ENCODE data around the gene SEMA5A.

The SEMA5A gene

GRCh38 chr5:9515436-9515835 lies 30.4 kb downstream of the SEMA5A start:
- DNase-seq (ENCODE audit: low read depth) = no peak

DNA sequence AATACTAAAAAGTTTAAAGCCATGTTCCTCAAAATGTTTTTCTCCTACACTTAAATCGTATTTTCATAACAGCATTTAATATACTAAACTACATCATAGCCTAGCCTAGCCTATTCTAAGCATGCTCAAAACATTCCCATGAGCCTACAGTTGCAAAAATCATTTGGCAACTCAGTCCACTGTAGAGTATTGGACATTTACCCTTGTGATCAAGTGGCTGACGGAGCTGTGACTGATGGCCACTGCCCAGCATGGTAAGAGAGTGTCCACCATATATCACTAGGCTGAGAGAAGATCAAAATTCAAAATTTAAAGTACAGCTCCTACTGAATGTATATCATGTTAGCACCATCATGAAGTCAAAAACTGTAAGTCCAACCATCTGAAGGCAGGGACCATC lies 30.9 kb downstream of the SEMA5A start:
- DNase-seq (ENCODE audit: low read depth) = no peak

GRCh38 chr5:9513827-9514226 lies 32.0 kb downstream of the SEMA5A start:
- no peak for DNase-seq (ENCODE audit: low read depth)

DNA sequence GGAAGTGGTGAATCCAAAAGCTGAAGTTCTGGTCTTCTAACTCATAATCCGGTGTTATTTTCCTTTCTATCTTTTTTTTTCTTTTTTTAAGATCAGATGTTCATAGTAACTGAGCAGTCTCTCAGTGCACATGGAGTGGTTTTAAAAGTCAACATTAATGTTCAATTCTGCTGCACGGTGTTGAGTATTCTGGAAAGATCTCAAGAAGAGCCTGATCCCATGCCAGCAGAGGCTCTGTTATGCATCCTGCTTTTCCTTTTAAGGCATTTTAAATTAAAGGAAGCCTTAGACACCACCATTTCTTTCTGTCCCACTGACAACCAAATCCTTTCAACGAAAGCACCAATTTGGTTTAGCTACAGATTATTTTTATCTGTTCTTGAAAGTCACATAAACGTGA lies 33.4 kb downstream of the SEMA5A start:
- DNase-seq (ENCODE audit: low read depth) = no peak

DNA sequence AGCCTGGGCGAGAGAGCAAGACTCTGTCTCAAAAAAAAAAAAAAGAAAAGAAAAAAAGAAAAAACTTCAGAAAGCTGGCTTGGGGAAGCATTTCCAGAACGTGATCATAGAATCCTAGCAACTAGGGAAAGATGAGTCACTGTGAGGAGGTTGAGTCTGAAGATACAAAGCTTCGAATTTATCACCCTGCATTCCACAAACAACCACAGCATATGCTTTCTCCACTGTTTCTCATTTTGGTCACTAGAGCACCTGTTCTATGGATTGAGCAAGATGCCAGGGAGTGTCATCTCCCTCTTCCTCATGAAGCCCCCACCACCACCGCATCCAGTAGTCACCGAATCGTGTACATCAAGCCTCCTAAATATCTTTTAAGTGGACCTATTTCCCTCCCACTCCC lies 37.9 kb downstream of the SEMA5A start:
- DNase-seq (ENCODE audit: low read depth) = no peak

GRCh38 chr5:9505225-9505624 lies 40.6 kb downstream of the SEMA5A start:
- no peak for DNase-seq (ENCODE audit: low read depth)

DNA sequence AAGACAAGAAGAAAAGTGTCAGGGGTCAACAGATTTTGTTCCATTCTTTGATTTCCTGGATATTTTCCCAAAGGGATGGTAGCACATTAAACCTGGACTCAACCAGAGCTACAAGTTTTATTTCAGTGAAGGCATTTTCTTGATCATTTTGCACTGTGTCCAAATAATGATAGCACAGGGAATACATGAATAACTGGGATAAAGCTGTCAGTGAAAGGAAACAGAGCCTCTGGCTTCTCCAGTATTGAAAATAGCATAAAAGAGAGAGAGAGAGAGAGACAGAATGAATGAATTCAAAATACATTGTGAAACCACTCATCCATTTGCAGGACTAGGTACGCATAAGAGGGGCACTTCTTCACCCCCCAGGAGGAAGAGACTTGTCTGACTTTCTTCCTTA lies 43.0 kb downstream of the SEMA5A start:
- DNase-seq (ENCODE audit: low read depth) = no peak

DNA sequence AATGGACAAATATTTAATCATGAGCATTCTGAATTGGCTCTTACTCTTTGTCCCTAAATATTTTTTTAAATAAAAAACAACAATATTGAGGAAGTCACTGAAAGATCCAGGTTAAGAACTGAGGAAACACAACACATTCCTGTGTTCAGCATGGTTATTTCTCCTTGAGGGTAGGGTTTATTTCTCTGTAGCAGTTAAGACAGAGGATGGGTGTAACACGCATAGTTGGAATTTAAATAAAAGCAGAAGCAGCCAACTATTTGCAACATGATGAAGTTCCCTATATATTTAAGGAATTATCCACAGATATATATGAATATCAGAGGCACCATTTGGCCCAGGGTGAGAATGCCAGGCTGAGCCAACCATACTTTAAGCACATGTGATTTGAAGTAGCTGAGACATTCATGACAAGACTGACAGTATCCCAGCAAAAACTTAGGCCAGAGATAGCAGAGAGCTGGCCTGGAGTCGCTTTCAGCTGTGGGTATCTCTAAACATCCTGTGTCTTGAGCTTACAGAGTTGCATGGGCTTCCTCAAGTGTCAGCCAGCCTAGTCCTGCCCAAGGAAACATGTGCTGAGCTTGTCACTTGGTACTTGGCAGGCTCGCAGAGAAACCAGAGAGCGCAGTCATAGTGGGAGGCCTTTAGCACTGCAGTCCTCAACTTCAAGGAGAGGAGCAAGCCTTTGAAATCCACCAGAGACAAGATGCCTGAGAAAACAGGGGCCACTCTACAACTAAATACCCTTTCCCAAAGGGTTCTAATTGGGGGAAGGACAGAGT lies 43.6 kb downstream of the SEMA5A start:
- no peak for DNase-seq (ENCODE audit: low read depth)

- DNase-seq (ENCODE audit: low read depth) = no peak
These were observed 45.2 kb downstream of the SEMA5A start for GRCh38 chr5:9500625-9501024.

DNA sequence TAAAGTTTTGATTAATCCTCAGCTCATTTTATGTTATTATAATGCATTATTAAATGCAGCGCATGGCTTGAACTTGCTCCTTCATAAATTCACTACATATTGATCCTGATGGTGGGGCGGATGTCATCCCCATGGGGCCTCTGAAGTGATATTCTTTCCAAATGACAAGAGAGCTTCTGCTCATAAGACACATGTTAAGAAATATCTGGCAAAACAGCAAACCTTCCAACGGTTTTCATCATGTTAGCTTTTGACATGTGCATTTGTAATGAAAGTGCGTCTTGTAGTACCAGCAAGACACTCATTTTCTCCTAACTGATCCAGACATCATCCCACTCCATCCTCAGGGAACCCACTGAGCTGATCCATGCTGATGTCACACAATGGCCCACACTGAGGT lies 45.7 kb downstream of the SEMA5A start:
- no peak for DNase-seq (ENCODE audit: low read depth)

GRCh38 chr5:9499498-9499876 lies 46.4 kb downstream of the SEMA5A start:
- DNase-seq (ENCODE audit: low read depth) = no peak

- DNase-seq (ENCODE audit: low read depth) = no peak
These were observed 47.1 kb downstream of the SEMA5A start for GRCh38 chr5:9498541-9499497.

DNA sequence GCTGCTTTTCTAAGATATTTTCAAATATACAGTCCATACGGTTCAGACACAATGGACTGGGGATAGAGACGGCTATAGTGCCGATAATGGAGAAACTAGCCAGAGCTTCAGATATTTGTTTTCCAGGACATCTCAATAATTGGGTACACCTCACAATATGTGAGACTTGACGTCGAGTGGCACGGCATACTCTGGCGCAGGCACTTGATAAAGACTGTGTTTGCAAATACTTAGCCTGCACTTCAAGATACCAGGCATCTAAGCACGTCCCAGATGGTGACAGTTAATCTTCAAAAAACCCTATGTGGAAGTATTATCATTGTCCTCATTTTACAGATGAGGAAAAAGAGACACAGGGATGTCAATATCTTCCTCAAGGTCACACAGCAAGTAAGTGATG lies 48.5 kb downstream of the SEMA5A start:
- no peak for DNase-seq (ENCODE audit: low read depth)

GRCh38 chr5:9496801-9497200 lies 49.1 kb downstream of the SEMA5A start:
- DNase-seq (ENCODE audit: low read depth) = no peak

DNA sequence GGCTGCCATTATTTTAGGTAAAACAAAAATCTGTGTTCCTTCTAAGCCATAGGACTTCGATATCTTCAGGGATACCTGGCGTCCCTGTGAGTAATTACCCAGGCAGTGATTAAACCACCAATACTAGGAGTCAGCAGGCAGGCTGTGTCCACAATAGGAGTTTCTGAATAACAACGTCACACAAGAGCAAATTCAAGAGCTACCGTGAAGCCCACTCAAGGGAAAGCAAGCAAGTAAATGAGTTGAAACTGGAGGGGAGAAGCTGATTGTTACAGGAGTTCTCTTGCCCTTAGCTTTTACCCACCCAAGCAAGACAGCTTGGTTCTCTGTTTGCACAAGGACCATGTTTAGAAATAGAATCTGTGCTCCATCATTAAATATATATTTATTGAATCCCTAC lies 50.8 kb downstream of the SEMA5A start:
- no peak for DNase-seq (ENCODE audit: low read depth)

DNA sequence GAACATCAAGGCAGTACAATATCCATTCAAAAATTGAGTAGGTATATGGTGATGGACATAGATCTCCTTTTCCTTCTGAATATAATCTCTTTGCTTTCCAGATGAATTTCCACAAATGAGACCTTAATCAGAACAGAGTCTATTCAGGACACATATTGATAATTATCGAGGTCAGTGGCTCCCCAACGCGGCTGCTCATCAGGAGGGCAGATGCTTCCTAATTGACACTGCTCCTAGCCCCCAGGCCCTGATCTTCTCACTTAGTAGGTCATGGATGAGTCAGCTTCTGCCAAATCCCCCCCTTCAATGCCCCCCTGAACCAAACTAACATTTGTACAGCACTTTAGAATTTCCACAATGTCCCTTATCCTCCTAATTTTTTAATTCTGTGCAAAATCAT lies 51.6 kb downstream of the SEMA5A start:
- DNase-seq (ENCODE audit: low read depth) = no peak

DNA sequence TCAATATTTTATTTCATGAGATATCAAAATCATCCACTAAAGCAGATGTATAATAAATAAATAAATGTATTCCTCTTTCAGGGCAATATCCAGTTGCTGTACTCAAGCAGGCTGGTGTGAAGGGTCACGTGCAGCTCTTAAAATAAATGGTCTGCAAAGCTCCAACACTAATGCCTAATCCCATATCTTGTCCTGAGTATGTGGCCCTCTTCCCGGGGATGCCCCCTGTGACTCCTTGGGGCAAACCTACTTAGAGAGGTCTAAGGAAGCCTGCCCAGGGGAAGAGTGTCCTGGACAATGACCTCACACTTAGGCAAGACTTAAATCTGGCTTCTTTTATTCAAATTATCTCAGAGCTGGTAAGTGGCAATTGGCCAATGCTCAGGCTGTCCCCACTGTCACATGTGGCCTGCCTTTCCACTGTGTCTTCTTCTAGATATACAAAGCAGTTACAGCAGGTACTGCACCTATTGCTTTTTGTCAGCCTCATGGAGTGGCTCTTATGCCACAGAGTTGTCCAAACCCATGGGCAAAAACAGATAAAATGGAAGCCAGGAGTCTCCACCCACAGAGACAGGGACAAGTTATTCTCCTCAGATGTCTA lies 55.3 kb downstream of the SEMA5A start:
- no peak for DNase-seq (ENCODE audit: low read depth)

GRCh38 chr5:9483779-9484178 lies 62.1 kb downstream of the SEMA5A start:
- DNase-seq (ENCODE audit: low read depth) = no peak

- no peak for DNase-seq (ENCODE audit: low read depth)
These were observed 62.6 kb downstream of the SEMA5A start for GRCh38 chr5:9483243-9483642.

DNA sequence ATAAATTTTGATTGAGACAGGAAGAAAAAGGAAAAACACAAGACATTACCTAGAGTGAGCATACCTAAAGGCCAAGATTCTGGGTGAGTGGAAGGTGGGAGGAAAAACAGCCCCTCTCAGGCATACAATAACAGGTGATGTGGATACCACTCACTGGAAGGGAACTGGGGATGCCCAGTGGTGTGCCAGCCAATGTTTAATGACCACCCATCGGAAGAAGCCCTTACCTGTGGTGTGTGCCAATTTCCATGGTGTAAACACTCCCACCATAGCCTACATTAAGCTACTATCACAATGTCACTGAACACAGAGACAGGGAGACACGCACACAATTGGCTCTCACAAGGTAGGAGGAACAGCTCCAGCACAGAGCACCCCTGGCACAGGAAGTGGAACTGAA lies 63.5 kb downstream of the SEMA5A start:
- DNase-seq (ENCODE audit: low read depth) = no peak

DNA sequence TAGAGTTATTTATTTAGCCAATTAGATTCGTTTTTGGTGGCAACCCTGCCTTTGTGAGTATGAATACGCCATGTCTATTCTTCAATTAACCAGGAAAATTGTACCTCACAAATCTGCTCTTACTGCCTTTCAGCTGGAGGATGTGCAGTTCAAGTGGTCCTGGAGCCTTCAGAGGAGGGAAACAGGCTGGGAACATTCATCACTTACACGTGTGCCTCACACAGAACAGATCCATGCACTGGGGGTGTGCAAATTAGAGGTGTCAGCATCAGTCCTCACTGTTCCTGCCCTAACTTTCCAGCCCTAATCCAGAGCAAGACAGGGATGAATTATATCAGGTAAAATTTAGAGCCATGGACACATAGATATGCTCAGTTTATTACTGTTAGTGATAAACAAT lies 65.4 kb downstream of the SEMA5A start:
- no peak for DNase-seq (ENCODE audit: low read depth)

DNA sequence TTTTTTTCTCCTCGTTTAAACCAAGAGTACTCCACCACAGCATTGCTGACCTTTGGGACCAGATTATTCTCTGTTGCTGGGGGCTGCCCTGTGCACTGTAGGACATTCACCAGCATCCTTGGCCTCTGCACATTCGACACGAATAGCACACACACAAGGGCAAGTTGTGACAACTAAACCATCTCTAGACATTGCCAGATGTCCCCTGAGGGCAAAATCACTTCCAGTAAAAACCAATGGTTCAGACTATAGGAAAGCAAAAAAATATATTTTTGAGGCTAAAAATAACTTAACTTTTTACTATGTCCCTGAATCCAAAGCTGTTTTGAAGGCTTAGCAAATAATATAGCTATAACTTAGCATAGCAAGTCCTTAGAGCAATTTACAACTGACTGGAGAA lies 65.9 kb downstream of the SEMA5A start:
- no peak for DNase-seq (ENCODE audit: low read depth)

DNA sequence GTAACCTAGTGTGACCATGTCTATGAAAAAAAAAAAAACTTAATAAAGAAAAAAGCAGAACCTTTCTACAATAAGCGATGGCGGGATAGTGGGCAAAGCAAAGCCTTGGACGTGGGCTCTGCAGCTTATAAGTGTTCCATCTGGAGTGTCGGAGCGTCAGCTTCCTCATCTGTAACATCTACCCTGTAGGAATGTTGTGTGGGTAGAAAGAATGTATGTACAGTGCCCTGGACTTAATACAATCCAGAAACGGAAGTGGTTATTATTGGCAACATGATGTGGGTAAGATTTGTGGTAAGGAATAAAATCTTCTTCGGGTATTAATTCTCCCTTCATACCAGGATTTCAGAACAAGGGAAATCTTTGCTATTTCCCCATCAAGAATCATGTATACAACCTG lies 66.5 kb downstream of the SEMA5A start:
- no peak for DNase-seq (ENCODE audit: low read depth)
